Embryonic facial prominence (tissue), 1 donor: ENCODE results near the gene TMEM127.
"Not testable (repeated sequence)": the region's sequence is repeated elsewhere in the genome, so short reads cannot be mapped to it uniquely, and the experiment has no call there.

Source experiments
- DNase-seq: peaks from one replicate; pipeline ENCODE4 v3.0.0-alpha.2; 2016; ENCODE audit errors: extremely low spot score

The TMEM127 gene

DNA sequence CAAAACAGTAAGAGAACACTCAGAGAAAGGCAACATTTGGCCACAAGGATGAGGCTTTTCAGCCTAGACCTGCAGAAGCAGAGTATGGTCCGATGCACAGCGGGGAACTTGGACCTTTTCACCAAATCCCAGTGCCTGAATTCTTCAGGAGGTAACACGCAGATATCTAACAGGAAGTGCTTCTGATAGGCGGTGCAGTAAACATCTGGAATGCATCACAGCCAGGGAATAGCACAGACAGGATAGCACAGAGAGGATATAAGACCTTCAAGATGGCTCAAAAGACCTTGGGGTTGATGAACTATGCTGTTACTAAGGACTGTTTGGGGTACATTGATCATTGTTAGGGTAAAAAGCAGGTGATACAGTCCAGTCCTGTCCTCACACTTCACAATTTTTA lies 1.7 kb downstream of the TMEM127 start:
- DNase-seq = no peak

DNA sequence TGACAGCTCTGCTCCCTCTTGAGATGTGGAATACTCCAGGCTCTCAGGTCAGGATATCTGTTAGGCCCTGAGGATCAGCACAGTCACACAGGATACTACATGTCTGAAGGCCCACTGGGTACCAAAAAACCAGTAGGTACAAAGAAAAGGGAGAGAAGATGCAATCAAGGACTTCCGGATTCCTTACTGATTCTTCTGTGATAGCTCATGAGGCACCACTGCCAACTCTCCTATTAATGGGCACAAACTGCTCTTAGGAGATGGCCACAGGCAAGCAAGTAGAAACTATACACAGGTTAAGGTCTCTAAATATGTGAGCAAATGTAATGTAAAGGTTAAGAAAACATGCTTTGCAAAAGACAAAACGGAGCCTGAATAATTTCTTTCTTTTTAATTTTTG lies 3.5 kb downstream of the TMEM127 start:
- no peak for DNase-seq

DNA sequence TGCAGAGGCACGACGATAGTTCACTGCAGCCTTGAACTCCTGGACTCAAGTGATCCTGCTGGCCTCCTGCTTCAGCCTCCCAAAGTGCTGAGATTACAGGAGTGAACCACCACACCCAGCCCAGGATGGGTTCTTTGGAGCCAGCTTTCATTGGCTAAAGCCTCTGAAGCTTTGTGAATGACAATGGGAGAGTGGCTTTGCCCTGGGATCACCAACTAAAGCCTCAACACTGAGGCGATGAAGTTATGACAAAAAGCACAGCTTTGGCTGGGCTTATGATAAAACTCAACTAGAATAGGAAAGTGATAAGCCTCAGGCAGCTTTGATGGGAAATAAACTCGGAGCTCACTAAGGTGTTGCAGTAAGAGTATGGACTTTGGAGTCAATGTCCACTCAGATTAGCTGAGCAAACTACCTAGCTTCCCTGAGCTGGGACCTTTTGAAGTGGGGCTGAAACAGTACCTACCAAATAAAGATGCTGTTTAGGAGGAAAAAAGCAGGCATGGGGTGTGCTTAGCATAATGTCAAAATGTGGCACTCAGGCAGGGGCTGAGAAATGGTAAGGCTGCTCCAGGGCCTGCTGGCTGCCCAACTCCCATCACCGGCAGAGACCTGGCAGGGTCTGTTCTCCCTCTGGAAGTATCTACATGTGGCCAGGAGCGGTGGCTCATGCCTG lies 4.3 kb downstream of the TMEM127 start:
- no peak for DNase-seq

GRCh38 chr2:96260387-96261260 lies 5.2 kb downstream of the TMEM127 start:
- no peak for DNase-seq

- DNase-seq = no peak
Observed at GRCh38 chr2:96259497-96259921, 6.3 kb downstream of the TMEM127 start.

DNA sequence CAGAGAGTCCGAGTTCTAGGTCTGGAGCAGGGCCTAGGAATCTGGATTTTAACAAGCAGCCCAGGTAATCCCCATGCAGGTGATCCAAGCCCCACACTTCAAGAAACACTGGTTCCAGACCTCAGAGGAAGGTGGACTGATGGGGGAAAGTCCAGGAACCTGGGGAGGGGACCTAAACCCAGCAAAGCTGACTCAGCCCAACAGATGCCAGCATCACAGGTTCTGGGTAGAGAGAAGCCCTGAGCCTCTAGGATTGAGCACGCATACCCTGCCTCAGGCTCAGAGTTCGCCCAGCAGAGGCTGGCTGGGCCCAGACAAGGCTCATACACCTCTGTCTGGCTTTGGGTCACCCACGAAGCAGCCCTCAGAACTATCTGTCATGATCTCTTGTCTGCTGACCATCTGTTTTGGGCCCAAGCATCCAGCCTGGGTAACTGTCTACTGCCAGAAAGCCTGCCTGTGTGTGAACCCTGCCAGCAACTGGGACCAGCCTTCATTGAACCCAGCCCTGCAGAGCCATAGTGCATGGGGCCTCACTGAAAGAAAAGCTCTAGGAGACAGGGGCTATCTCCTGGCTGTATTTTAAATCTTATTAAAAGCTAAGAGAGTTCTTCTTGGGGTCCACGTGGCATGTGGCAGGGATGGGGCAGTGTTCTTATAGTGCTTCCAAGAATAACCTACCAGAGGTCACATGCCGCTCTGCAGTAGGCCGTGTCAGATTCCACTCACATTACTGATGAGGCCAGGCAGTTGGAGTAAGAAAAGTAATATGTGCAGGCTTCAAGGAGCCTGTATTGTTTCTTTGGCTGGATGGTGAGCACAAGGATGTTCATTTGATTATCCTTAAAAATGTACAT lies 7.4 kb downstream of the TMEM127 start:
- no peak for DNase-seq

DNA sequence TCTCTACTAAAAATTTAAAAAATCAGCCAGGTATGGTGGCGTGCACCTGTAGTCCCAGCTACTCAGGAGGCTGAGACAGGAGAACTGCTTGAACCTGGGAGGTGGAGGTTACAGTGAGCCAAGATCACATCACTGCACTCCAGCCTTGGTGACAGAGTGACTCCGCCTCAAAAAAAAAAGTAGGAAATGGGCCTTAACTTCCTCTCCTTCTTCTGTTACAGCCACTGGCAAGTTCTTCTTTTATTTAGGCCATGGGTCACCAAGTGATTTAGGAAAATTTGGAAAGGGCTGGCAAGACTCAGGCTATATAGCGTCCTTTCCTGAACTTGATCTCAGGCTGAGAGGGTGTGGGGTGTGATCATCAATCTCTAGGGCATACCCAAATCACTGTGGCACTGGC lies 8.1 kb downstream of the TMEM127 start:
- not testable (repeated sequence) for DNase-seq

DNA sequence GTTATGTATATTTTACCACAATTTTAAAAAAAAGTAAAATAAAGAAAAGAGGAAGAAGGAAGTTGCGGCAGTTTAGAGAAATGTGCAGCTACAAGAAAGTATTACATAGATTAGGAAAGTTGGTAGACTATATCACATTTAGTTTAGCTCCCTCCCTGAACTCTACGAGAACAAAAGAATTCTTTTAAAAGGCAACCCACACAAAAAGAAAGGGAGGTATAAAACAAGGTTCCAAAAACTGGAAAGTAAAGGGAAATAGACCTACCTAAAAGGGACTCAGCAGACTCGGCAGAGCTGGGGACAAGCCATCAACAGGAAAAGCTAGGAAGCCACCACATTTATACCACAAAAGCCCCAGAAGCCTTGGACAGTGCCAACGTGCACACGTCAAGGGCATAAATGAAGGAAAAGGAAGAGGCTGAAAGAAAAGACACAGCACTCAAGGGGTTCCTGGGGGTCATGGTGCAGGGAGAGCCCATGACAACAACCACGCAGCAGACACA lies 9.1 kb downstream of the TMEM127 start:
- DNase-seq = no peak

- DNase-seq = no peak
Observed at GRCh38 chr2:96254571-96254970, 11.2 kb downstream of the TMEM127 start.

DNA sequence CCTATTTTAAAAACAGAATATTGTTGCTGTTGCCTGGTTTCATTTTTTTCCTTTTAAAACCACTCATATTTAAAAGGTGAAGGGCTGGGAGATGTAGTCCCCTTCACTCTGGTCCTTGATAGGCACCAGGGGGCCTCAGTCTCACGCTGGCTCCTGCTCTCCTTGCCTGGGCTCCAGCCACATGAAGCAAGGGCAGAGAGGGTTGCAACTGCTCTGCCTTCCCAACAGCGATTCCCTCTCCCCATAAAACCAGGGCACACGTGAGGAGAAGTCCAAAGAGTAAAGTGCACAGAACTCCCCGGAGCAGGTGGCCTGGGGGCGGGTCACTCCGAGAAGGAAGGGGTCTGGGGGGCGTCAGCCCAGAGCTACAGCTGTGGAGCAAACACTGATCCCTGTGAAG lies 12.8 kb downstream of the TMEM127 start:
- no peak for DNase-seq

GRCh38 chr2:96252526-96252925 lies 13.3 kb downstream of the TMEM127 start:
- no peak for DNase-seq

DNA sequence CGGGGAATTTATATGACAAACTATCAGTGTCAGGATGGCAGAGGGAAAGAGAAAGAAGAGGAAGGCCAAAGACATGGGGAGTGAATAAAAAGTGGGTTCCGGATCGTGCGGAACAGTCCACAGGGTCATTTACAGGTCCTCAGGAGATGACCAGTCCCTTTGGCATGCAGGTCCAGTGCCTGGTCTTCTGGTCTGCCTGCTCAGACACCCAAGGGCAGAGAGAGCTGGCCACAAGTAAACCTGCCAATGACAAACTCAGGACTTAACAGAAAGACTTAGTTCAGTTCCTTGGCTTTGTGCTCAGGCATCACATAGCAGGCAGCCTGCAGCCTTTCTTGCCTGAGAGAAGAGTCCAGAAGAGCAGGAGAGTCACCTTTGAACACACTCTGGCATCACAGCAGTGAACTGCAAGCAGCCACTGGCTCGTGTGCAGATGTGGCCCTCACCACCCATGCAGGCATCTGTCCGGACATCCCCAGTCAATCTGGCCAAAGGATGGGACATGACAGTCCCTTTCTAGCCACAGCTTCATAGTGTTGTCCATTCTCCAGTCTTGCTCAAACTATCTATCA lies 14.0 kb downstream of the TMEM127 start:
- DNase-seq = no peak

GRCh38 chr2:96250188-96250587 lies 15.6 kb downstream of the TMEM127 start:
- no peak for DNase-seq

DNA sequence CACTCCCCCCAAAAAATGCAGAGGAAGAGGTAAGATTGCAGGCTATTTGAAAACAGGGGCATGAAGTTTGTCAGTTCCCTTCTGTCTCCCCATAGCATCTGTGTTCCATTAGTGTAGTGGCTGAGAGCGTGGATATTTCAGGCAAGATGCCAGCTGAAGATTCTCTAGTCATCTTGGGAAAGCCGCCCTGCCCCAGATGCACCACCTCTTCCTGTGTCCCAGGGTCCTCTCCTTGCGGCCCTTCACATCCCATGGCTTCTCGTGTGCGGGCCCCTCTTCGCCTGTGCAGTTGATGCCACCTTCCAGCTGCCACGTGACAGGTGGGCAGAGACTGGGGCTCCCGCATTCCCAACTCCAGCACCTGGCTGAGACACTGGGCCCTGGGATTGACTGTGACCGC lies 16.1 kb downstream of the TMEM127 start:
- peak; percentile 18 for DNase-seq

DNA sequence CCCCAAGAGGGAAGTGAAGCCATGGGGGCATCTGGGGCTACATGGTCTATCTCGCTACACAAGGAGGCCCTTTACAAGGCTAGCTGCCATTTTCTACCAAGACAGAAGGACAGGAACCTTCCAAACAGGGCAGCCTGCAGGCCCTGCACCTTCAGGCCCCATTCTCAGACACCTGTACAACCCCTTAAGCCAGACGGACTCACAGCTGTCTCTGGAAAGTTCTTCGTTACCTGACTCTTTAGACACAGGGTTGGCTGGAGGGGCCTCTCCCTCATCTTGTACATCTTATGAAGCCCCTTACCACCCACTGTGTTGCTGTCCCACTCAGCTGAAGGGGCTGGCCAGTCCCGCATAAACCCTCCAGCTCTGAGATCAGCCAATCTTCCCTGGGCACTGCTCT lies 17.2 kb downstream of the TMEM127 start:
- DNase-seq = no peak

- no peak for DNase-seq
Observed at GRCh38 chr2:96247896-96248295, 17.9 kb downstream of the TMEM127 start.

DNA sequence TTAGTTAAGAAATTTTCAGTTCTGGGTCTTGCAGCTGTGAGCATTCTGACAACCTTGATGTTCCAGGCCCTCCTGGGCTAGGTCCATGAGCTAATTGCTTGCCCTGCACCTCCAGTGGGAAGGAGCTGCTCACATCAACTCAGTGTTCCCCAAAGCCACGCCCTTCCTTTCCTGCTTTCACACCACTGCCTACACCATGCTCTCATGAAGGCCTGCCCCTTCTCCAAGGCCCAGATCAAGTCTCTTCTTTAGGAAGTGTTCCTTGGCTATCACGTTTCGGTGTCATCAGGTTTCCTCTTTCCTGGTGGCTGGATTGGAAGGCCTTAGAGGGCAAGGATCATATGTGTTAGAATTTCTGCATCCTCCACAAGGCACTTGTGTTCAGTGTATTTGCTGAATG lies 18.8 kb downstream of the TMEM127 start:
- no peak for DNase-seq

DNA sequence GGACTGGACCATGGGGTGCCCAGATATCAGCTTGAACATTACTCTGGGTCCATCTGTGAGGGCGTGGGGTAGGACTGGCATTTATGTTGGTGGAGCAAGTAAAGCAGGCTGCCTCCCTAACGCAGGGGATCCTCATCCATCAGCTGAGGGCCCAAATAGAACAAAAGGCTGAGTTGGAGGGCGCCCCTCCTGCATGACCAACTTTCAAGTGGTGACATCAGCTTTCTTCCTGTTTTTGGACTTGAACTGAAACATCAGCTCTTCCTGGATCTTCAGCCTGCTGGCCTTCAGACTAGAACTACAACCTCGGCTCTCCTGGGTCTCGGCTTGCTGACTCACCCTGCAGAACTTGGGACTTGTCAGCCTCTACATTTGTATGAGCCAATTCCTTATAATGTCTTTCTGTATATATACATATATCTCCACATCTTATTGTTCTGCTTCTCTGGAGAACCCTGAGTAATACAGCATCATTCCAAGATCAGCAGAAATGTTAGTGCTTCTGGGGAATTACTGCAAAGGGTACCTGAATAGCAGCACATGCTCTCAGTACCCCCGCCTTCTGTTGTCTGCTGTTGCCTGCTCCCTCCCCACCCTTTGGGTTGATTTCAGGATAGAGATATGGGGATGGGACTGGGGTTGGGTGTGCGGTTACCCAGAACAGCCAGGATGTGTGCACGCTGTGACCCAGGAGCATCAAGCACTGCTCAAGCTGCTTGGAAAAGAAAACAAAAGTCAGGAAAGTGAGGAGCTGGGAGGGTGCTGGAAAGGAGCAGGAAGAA lies 20.0 kb downstream of the TMEM127 start:
- no peak for DNase-seq

DNA sequence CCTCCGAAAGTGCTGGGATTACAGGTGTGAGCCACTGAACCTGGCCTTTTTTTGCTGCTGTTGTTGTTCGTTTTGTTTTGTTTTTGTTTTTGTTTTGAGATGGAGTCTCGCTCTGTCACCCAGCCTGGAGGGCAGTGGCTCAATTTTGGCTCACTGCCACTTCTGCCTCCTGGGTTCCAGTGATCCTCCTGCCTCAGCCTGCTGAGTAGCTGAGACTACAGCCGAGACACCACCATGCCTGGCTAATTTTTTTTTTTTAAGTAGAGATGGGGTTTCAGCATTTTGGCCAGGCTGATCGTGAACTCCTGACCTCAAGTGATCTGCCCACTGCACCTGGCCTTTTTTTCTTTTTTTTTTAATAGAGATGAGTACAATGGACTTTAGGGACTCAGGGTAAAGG lies 22.0 kb downstream of the TMEM127 start:
- no peak for DNase-seq

DNA sequence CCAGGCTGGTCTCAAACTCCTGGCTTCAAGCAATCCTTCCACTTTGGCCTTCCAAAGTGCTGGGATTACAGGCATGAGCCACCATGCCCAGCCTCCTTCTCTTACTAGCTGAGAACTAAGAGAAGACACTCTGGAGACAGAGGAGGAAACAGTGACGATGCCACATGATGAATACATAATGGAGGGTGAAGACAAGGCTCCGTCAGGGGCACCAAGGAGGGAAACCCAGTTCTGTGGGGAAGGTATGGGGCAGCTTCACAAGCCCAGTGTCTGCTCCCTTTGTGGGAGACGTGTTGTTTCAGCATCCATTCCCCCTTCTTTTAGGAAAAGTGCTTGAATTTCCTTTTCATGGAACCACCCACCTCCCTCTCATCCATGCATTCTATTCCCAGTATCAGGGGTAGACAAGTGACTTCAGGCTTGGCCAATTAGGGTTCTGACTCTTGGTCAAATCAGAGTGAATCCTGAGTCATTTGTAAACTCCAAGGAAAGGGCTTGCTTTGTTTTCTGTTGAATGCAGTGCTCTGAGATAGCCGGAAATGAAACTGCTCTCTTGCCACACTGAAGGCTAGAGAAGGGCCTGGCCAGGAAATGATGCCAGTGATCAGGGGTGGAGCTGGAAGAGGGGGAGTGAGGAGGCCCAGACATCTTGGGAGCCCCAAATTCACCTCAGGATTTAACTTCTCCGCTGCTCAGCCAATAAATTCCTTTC lies 23.7 kb downstream of the TMEM127 start:
- DNase-seq = no peak
